K562 (cell line): ENCODE measurements around the gene TXNDC15. TPM values are rescaled to one million over a fixed set of nuclear protein-coding genes. Genes with fewer than 3 reads are reported as not detected.

Source experiments
- ATF7 ChIP-seq: fragments of 450-650 bp; IDR thresholded peaks from 2 replicates; pipeline ENCODE4 v1.7.1; 2014; ENCODE audit warnings: mild to moderate bottlenecking, moderate library complexity
- CHD1 ChIP-seq: fragments of 200-600 bp; sonication (generic); IDR thresholded peaks from one replicate; pipeline ENCODE4 v1.6.1; 2012; ENCODE audit warnings: mild to moderate bottlenecking, moderate library complexity, low read length, inconsistent platforms
- CREM ChIP-seq: IDR thresholded peaks from 2 replicates; pipeline ENCODE4 v1.6.1; 2014; ENCODE audit warnings: antibody characterized with exemption, low read depth
- KDM1A ChIP-seq, 2 experiments: fragments of 450-650 bp; IDR thresholded peaks; 2 replicates each; pipeline ENCODE4 v1.6.1; 2016; ENCODE audit warnings: mild to moderate bottlenecking in 2 of 2
- RBM14 ChIP-seq: fragments of 200-400 bp; formaldehyde crosslinking; IDR thresholded peaks from 2 replicates; pipeline ENCODE4 v1.6.1; 2018; ENCODE audit warnings: low read depth, mild to moderate bottlenecking, low read length, moderate library complexity, borderline replicate concordance; ENCODE audit not compliant: insufficient read depth
- SIN3A ChIP-seq, 2 experiments: fragments of 150-350 bp in 1 of 2; IDR thresholded peaks; 2 replicates each; pipeline ENCODE4 v1.6.1; 2011 to 2016; ENCODE audit warnings: borderline replicate concordance in 2 of 2, low read depth in 2 of 2, low read length in 2 of 2, mild to moderate bottlenecking in 2 of 2, moderate library complexity in 2 of 2; ENCODE audit not compliant: control insufficient read depth in 1 of 2
- SIN3B ChIP-seq: fragments of 450-650 bp; IDR thresholded peaks from 2 replicates; pipeline ENCODE4 v1.6.1; 2017; ENCODE audit warnings: low read depth, mild to moderate bottlenecking, moderate library complexity
- SMAD4 ChIP-seq: fragments of 250-450 bp; sonication (Bioruptor Pico); conservative IDR thresholded peaks from 2 replicates; pipeline ENCODE4 v1.8.0; 2021; ENCODE audit warnings: inconsistent platforms, mild to moderate bottlenecking, moderate library complexity
- TRIM24 ChIP-seq, 2 experiments: fragments of 450-650 bp; IDR thresholded peaks; 2 replicates each; pipeline ENCODE4 v1.6.1; 2016
- ZBTB1 ChIP-seq: sonication (generic); formaldehyde crosslinking; IDR thresholded peaks from 2 replicates; pipeline ENCODE4 v1.8.1; 2023; ENCODE audit warnings: missing genetic modification reagents, low read depth, mild to moderate bottlenecking, borderline replicate concordance
- ZNF696 ChIP-seq: fragments of 250-450 bp; sonication (Bioruptor Pico); conservative IDR thresholded peaks from 2 replicates; pipeline ENCODE4 v1.4.0; 2020; ENCODE audit warnings: mild to moderate bottlenecking, moderate library complexity
- polyA plus RNA-seq, 8 experiments: library from polyadenylated mRNA; depleted of rRNA in 4 of 8; stranded (reverse) in 5 of 8; unstranded in 3 of 8; fragments of >200 nt; fragmentation: Nextera tagmentation in 2 of 8; fragmentation: Illumina TruSeq in 1 of 8; extraction: Ambion mirVana in 2 of 8; extraction: Trizol in 1 of 8; gene quantifications; 2 replicates each; pipeline versions ENCODE4 v1.2.1 to v1.2.3, GENCODE V29; 2011 to 2014; ENCODE audit warnings: inconsistent platforms in 1 of 8, missing spikeins in 1 of 8
- total RNA-seq, 7 experiments: library from RNA; depleted of rRNA in 6 of 7; stranded (reverse); fragments of >200 nt in 6 of 7; fragmentation: Illumina TruSeq in 2 of 7; extraction: Trizol in 2 of 7; gene quantifications; 2 replicates each; pipeline versions ENCODE4 v1.2.1 to v1.2.3, GENCODE V29; 2011 to 2021; ENCODE audit warnings: low replicate concordance in 1 of 7
- TF ChIP-seq, protein P1 (sequence below): fragments of 200-800 bp; sonication (Bioruptor generic); IDR thresholded peaks from 2 replicates; pipeline ENCODE4 v1.6.1; 2016; ENCODE audit warnings: missing genetic modification characterization, missing compliant biosample characterization
- TF ChIP-seq, protein P2 (sequence below), 2 experiments: fragments of 150-350 bp in 1 of 2; IDR thresholded peaks; 2 replicates each; pipeline ENCODE4 v1.6.1; 2012 to 2016; ENCODE audit warnings: low read depth in 2 of 2, low read length in 2 of 2, mild to moderate bottlenecking in 1 of 2, moderate library complexity in 1 of 2
- TF ChIP-seq, protein P3 (sequence below), 2 experiments: fragments of 450-650 bp in 1 of 2; sonication (generic) in 1 of 2; formaldehyde crosslinking in 1 of 2; IDR thresholded peaks in 1 of 2; conservative IDR thresholded peaks in 1 of 2; 2 replicates each; pipeline versions ENCODE4 v1.6.1 to v1.8.1; 2016 to 2023; ENCODE audit warnings: mild to moderate bottlenecking in 2 of 2, moderate library complexity in 2 of 2, inconsistent platforms in 1 of 2, missing genetic modification reagents in 1 of 2
- TF ChIP-seq, protein P4 (sequence below): fragments of 450-650 bp; formaldehyde crosslinking; IDR thresholded peaks from 2 replicates; pipeline ENCODE4 v1.4.0; 2020; ENCODE audit warnings: mild to moderate bottlenecking, mixed read lengths

The TXNDC15 gene
- total and polyA plus RNA-seq, 9 of the 15 experiments (the other 6 are each of a cell fraction or from before 2014, with no cell fraction given): 3.0 to 15.4 (median 12.3) TPM

DNA sequence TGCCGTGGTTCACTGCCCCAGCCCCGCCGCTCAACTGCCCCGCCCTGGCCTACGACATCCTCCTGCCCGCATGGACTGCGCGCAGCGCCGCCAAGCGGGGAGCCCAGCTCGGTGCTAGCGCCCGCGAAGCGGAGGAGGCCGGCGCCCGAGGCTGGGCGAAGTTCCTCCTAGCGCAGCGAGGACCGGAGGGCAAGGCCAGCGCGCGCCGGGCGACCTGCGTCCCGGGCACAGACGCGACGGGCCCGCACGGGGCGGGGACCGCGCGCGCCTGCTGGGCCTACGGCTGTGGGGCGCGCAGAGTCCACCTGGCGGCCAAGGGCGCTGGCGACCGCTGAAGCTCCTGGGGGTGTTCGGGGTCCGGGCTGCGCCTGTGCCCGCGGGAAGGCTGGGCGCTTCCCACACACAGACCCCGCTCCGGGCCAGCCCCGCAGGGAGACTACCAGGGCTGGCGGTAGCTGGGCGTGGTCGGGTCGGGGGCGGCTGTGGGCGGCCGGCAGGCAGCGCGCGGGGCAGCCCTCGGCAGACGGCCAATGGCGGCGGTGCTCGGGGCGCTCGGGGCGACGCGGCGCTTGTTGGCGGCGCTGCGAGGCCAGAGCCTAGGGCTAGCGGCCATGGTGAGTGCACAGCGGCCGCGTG is 30.6 kb downstream of the TXNDC15 start, which contains the start of gene PCBD2 (continued):
- TF ChIP-seq, protein P1, sequence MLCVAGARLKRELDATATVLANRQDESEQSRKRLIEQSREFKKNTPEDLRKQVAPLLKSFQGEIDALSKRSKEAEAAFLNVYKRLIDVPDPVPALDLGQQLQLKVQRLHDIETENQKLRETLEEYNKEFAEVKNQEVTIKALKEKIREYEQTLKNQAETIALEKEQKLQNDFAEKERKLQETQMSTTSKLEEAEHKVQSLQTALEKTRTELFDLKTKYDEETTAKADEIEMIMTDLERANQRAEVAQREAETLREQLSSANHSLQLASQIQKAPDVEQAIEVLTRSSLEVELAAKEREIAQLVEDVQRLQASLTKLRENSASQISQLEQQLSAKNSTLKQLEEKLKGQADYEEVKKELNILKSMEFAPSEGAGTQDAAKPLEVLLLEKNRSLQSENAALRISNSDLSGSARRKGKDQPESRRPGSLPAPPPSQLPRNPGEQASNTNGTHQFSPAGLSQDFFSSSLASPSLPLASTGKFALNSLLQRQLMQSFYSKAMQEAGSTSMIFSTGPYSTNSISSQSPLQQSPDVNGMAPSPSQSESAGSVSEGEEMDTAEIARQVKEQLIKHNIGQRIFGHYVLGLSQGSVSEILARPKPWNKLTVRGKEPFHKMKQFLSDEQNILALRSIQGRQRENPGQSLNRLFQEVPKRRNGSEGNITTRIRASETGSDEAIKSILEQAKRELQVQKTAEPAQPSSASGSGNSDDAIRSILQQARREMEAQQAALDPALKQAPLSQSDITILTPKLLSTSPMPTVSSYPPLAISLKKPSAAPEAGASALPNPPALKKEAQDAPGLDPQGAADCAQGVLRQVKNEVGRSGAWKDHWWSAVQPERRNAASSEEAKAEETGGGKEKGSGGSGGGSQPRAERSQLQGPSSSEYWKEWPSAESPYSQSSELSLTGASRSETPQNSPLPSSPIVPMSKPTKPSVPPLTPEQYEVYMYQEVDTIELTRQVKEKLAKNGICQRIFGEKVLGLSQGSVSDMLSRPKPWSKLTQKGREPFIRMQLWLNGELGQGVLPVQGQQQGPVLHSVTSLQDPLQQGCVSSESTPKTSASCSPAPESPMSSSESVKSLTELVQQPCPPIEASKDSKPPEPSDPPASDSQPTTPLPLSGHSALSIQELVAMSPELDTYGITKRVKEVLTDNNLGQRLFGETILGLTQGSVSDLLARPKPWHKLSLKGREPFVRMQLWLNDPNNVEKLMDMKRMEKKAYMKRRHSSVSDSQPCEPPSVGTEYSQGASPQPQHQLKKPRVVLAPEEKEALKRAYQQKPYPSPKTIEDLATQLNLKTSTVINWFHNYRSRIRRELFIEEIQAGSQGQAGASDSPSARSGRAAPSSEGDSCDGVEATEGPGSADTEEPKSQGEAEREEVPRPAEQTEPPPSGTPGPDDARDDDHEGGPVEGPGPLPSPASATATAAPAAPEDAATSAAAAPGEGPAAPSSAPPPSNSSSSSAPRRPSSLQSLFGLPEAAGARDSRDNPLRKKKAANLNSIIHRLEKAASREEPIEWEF (CRISPR knock-in tag): no peak
- TF ChIP-seq SIN3A (IDR thresholded peaks at IDR 0.05; ENCODE audit: borderline replicate concordance in 2 of 2, control insufficient read depth in 1 of 2, low read depth in 2 of 2, low read length in 2 of 2) (peak in 1 of 2 experiments; percentile 63; a peak in 2 of 4 replicates), ZBTB1 (CRISPR knock-in tag) (0 out of 2 replicates have a peak, but pooled peaks have one; percentile 17), CREM (peak; percentile 88), SIN3B (peak; percentile 88), CHD1 (peak; percentile 60), RBM14 (no peak), ZNF696 (CRISPR knock-in tag) (no peak), ATF7 (peak; percentile 81), KDM1A (IDR thresholded peaks at IDR 0.05) (peak; percentile 1 to 3; a peak in 1 of 4 replicates), TRIM24 (IDR thresholded peaks at IDR 0.05) (no peak), SMAD4 (CRISPR knock-in tag) (peak; percentile 82)
- TF ChIP-seq, protein P2, sequence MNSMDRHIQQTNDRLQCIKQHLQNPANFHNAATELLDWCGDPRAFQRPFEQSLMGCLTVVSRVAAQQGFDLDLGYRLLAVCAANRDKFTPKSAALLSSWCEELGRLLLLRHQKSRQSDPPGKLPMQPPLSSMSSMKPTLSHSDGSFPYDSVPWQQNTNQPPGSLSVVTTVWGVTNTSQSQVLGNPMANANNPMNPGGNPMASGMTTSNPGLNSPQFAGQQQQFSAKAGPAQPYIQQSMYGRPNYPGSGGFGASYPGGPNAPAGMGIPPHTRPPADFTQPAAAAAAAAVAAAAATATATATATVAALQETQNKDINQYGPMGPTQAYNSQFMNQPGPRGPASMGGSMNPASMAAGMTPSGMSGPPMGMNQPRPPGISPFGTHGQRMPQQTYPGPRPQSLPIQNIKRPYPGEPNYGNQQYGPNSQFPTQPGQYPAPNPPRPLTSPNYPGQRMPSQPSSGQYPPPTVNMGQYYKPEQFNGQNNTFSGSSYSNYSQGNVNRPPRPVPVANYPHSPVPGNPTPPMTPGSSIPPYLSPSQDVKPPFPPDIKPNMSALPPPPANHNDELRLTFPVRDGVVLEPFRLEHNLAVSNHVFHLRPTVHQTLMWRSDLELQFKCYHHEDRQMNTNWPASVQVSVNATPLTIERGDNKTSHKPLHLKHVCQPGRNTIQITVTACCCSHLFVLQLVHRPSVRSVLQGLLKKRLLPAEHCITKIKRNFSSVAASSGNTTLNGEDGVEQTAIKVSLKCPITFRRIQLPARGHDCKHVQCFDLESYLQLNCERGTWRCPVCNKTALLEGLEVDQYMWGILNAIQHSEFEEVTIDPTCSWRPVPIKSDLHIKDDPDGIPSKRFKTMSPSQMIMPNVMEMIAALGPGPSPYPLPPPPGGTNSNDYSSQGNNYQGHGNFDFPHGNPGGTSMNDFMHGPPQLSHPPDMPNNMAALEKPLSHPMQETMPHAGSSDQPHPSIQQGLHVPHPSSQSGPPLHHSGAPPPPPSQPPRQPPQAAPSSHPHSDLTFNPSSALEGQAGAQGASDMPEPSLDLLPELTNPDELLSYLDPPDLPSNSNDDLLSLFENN (IDR thresholded peaks at IDR 0.05; ENCODE audit: low read depth in 2 of 2, low read length in 2 of 2): no peak; a peak in 1 of 4 replicates
- TF ChIP-seq, protein P3, sequence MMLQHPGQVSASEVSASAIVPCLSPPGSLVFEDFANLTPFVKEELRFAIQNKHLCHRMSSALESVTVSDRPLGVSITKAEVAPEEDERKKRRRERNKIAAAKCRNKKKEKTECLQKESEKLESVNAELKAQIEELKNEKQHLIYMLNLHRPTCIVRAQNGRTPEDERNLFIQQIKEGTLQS (IDR thresholded peaks at IDR 0.05): no peak
- TF ChIP-seq, protein P3 (CRISPR knock-in tag; conservative IDR thresholded peaks at IDR 0.05): peak; percentile 39; the same call in 1 of the 2 replicates
- TF ChIP-seq, protein P4, sequence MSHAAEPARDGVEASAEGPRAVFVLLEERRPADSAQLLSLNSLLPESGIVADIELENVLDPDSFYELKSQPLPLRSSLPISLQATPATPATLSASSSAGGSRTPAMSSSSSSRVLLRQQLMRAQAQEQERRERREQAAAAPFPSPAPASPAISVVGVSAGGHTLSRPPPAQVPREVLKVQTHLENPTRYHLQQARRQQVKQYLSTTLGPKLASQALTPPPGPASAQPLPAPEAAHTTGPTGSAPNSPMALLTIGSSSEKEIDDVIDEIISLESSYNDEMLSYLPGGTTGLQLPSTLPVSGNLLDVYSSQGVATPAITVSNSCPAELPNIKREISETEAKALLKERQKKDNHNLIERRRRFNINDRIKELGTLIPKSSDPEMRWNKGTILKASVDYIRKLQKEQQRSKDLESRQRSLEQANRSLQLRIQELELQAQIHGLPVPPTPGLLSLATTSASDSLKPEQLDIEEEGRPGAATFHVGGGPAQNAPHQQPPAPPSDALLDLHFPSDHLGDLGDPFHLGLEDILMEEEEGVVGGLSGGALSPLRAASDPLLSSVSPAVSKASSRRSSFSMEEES: no peak
